Astrocyte of the spinal cord (primary cell): ENCODE measurements around the gene RBP3.
A peak's percentile ranks its signal among the peaks of the same experiment; 100 is the strongest.

Source experiments
- DNase-seq: peaks from one replicate; pipeline ENCODE4 v3.0.0; 2011; ENCODE audit warnings: low read depth, low spot score
- H3K4me3 ChIP-seq: 2 replicates; pipeline ENCODE4 v1.5.1; 2011; ENCODE audit warnings: low read depth, mild to moderate bottlenecking, low read length, moderate library complexity
- CTCF ChIP-seq: IDR thresholded peaks from 2 replicates; pipeline ENCODE4 v1.5.1; 2012; ENCODE audit warnings: low read depth, mild to moderate bottlenecking, low read length, inconsistent platforms
- in situ Hi-C: cut with HindIII; loops from 2 replicates; pipeline ENCODE4 v1.10.0; 2017; ENCODE audit warnings: low sequenced_read_pairs

Gene RBP3

GRCh38 chr10:47401874-47402640 lies 53.9 kb downstream of the RBP3 start:
- DNase-seq: no peak
- no peak for TF ChIP-seq CTCF
- in situ Hi-C loops: no loop called here
- H3K4me3 ChIP-seq: no peak overlapping the region

- no peak overlapping the region for H3K4me3 ChIP-seq
- peak; percentile 90 for DNase-seq
These were observed 54.6 kb downstream of the RBP3 start for GRCh38 chr10:47402641-47403301.

GRCh38 chr10:47403446-47404318 lies 55.5 kb downstream of the RBP3 start:
- no peak for DNase-seq
- TF ChIP-seq CTCF: peak; percentile 8
- in situ Hi-C loops: no loop called here
- H3K4me3 ChIP-seq: no peak overlapping the region

More at GRCh38 chr10:47402641-47403301, 54.6 kb downstream of the RBP3 start:
- no peak for TF ChIP-seq CTCF
- in situ Hi-C loops: no loop called here

- in situ Hi-C loops: no loop called here
- no peak for TF ChIP-seq CTCF
- H3K4me3 ChIP-seq: no peak overlapping the region
- no peak for DNase-seq
These were observed 56.3 kb downstream of the RBP3 start for GRCh38 chr10:47404446-47404845.

GRCh38 chr10:47404937-47405336 lies 56.8 kb downstream of the RBP3 start:
- in situ Hi-C loops: no loop called here
- no peak overlapping the region for H3K4me3 ChIP-seq
- no peak for TF ChIP-seq CTCF
- DNase-seq: no peak

GRCh38 chr10:47405857-47406547 lies 57.8 kb downstream of the RBP3 start:
- no peak for DNase-seq
- H3K4me3 ChIP-seq: no peak overlapping the region
- TF ChIP-seq CTCF: no peak
- in situ Hi-C loops: no loop called here
